IMR-90 (cell line): ENCODE data around the gene ALK. TPM values are rescaled to one million over a fixed set of nuclear protein-coding genes. Genes with fewer than 3 reads are reported as not detected.
A peak's percentile ranks its signal among the peaks of the same experiment; 100 is the strongest.

Source experiments
- ATAC-seq: fragments of 200-7000 bp; cut with Tn5 transposase; 2 replicates; pipeline ENCODE4 v1.9.1; 2020; ENCODE audit warnings: low read depth, mild to moderate bottlenecking, moderate library complexity
- BruUV-seq: library from RNA; stranded (reverse); fragments of 400-500 nt; replicated peaks from 2 replicates; lab custom pipeline; 2021; lab: Mats Ljungman, UMichigan
- CTCF ChIA-PET: fragments of 300-600 bp; formaldehyde crosslinking; extraction: SDS; loops from one replicate; lab custom pipeline; 2021; ENCODE audit warnings: antibody characterized with exemption; lab: Yijun Ruan, JAX
- POLR2A ChIA-PET: fragments of 300-600 bp; sonication (Branson Sonifier 250); formaldehyde crosslinking; loops from one replicate; lab custom pipeline; 2022; ENCODE audit warnings: antibody characterized with exemption; ENCODE audit not compliant: unreplicated experiment; lab: Charles Lee
- DNase-seq: peaks from one replicate; pipeline ENCODE4 v3.0.0; 2013
- H2AFZ ChIP-seq: replicated peaks from 2 replicates; pipeline ENCODE3; 2013; ENCODE audit warnings: low read length, mild to moderate bottlenecking; ENCODE audit not compliant: poor library complexity
- H2AK5ac ChIP-seq: 2 replicates; pipeline ENCODE4 v1.6.1; 2013; ENCODE audit warnings: low read depth, low read length, inconsistent platforms
- H2AK9ac ChIP-seq: replicated peaks from 2 replicates; pipeline ENCODE3; 2013; ENCODE audit warnings: mild to moderate bottlenecking, low read depth, low read length, moderate library complexity; ENCODE audit not compliant: poor library complexity
- H2BK120ac ChIP-seq: 2 replicates; pipeline ENCODE4 v1.6.1; 2013; ENCODE audit warnings: low read depth, low read length, inconsistent platforms
- H2BK15ac ChIP-seq: 3 replicates; pipeline ENCODE4 v1.6.1; 2013; ENCODE audit warnings: low read depth, low read length, inconsistent platforms
- H2BK20ac ChIP-seq: 2 replicates; pipeline ENCODE4 v1.6.1; 2013; ENCODE audit warnings: low read depth, mild to moderate bottlenecking, inconsistent platforms, low read length, moderate library complexity
- H2BK5ac ChIP-seq: 2 replicates; pipeline ENCODE4 v1.6.1; 2013; ENCODE audit warnings: mild to moderate bottlenecking, low read depth, low read length, inconsistent platforms; ENCODE audit not compliant: poor library complexity, severe bottlenecking
- H3K14ac ChIP-seq: replicated peaks from 2 replicates; pipeline ENCODE4 v1.6.1; 2013; ENCODE audit warnings: low read depth, low read length, inconsistent platforms
- H3K18ac ChIP-seq: 2 replicates; pipeline ENCODE4 v1.6.1; 2013; ENCODE audit warnings: low read depth, low read length, control low read depth
- H3K23ac ChIP-seq: 2 replicates; pipeline ENCODE4 v1.6.1; 2013; ENCODE audit warnings: low read depth, low read length, inconsistent platforms
- H3K27ac ChIP-seq: 2 replicates; pipeline ENCODE4 v1.5.1; 2013; ENCODE audit warnings: mild to moderate bottlenecking, control low read depth, low read length; ENCODE audit not compliant: insufficient read depth
- H3K27me3 ChIP-seq: 2 replicates; pipeline ENCODE4 v1.6.1; 2013; ENCODE audit warnings: low read length; ENCODE audit not compliant: control insufficient read depth, insufficient read depth
- H3K36me3 ChIP-seq: 2 replicates; pipeline ENCODE4 v1.6.1; 2013; ENCODE audit warnings: low read length, mixed read lengths; ENCODE audit not compliant: control insufficient read depth, insufficient read depth
- H3K4ac ChIP-seq: 2 replicates; pipeline ENCODE4 v1.6.1; 2013; ENCODE audit warnings: low read depth, low read length, inconsistent platforms
- H3K4me1 ChIP-seq: 2 replicates; pipeline ENCODE4 v1.6.1; 2013; ENCODE audit warnings: low read length, mixed read lengths; ENCODE audit not compliant: control insufficient read depth, insufficient read depth
- H3K4me2 ChIP-seq: 2 replicates; pipeline ENCODE4 v1.6.1; 2013; ENCODE audit warnings: low read depth, mild to moderate bottlenecking, control low read depth, low read length, moderate library complexity
- H3K4me3 ChIP-seq: 2 replicates; pipeline ENCODE4 v1.5.1; 2013; ENCODE audit warnings: low read depth, mild to moderate bottlenecking, control low read depth, low read length, moderate library complexity; ENCODE audit not compliant: insufficient read depth
- H3K56ac ChIP-seq: 2 replicates; pipeline ENCODE4 v1.6.1; 2013; ENCODE audit warnings: low read length, inconsistent platforms; ENCODE audit not compliant: insufficient read depth; ENCODE audit errors: extremely low read depth
- H3K79me1 ChIP-seq, 2 experiments: 2 replicates each; pipeline ENCODE4 v1.6.1; 2013; ENCODE audit warnings: low read length in 2 of 2, inconsistent platforms in 1 of 2, low read depth in 1 of 2
- H3K9ac ChIP-seq: 2 replicates; pipeline ENCODE4 v1.6.1; 2013; ENCODE audit warnings: low read depth, low read length, control low read depth
- H3K9me1 ChIP-seq: 2 replicates; pipeline ENCODE4 v1.6.1; 2013; ENCODE audit warnings: low read length, inconsistent platforms; ENCODE audit not compliant: insufficient read depth
- H3K9me3 ChIP-seq: 2 replicates; pipeline ENCODE4 v1.6.1; 2013; ENCODE audit warnings: low read length; ENCODE audit not compliant: control insufficient read depth, insufficient read depth
- H4K20me1 ChIP-seq: 2 replicates; pipeline ENCODE4 v1.6.1; 2013; ENCODE audit warnings: low read length, inconsistent platforms; ENCODE audit not compliant: insufficient read depth
- H4K5ac ChIP-seq: 2 replicates; pipeline ENCODE4 v1.6.1; 2013; ENCODE audit warnings: mild to moderate bottlenecking, low read depth, low read length, control low read depth
- H4K8ac ChIP-seq, 2 experiments: 2 replicates each; pipeline ENCODE4 v1.6.1; 2013; ENCODE audit warnings: low read depth in 2 of 2, low read length in 2 of 2, control low read depth in 1 of 2, inconsistent platforms in 1 of 2
- H4K91ac ChIP-seq: 2 replicates; pipeline ENCODE4 v1.6.1; 2013; ENCODE audit warnings: low read depth, low read length, inconsistent platforms; ENCODE audit not compliant: insufficient read depth
- NFE2L2 ChIP-seq: fragments of 150-350 bp; IDR thresholded peaks from 2 replicates; pipeline ENCODE4 v1.6.1; 2016; ENCODE audit warnings: low read depth, mild to moderate bottlenecking, low read length
- POLR2A ChIP-seq: IDR thresholded peaks from 2 replicates; pipeline ENCODE4 v1.6.1; 2012; ENCODE audit warnings: mild to moderate bottlenecking, low read depth, low read length
- USF2 ChIP-seq: fragments of 150-350 bp; IDR thresholded peaks from 2 replicates; pipeline ENCODE4 v1.6.1; 2017; ENCODE audit warnings: mild to moderate bottlenecking, antibody characterized with exemption, low read length, low read depth
- WGBS, 2 experiments: methylation state at CpG; one replicate each; pipeline versions ENCODE4 v1.1.5 to v1.1.7; 2013; ENCODE audit warnings: missing lambda C conversion rate in 2 of 2; ENCODE audit not compliant: insufficient read length in 1 of 2; ENCODE audit errors: extremely low coverage in 2 of 2; 5-methylcytosine and 5-hydroxymethylcytosine counted together
- dilution Hi-C: fragments of 300-500 bp; cut with HindIII; formaldehyde crosslinking; loops from one replicate; pipeline ENCODE4 v1.14.3; 2018; ENCODE audit warnings: low sequenced_read_pairs; ENCODE audit not compliant: unreplicated experiment
- in situ Hi-C: fragments of 300-500 bp; cut with MboI; formaldehyde crosslinking; loops from 3 replicates; pipeline ENCODE4 v1.14.3; 2019; ENCODE audit warnings: low sequenced_read_pairs, inconsistent platforms, mixed read lengths
- intact Hi-C: fragments of 100-400 bp; cut with micrococcal nuclease; formaldehyde crosslinking; loops from 2 replicates; pipeline ENCODE4 v1.10.0; 2022
- microRNA-seq, 2 experiments: library from miRNA; stranded (forward) in 1 of 2; unstranded in 1 of 2; fragments of 10-50 nt in 1 of 2; fragments of <30 nt in 1 of 2; gene quantifications in 1 of 2; microRNA quantifications in 1 of 2; one replicate each; pipeline versions ENCODE3 to v1.1.0; 2013 to 2020; ENCODE audit not compliant: insufficient read depth in 1 of 2, insufficient read length in 1 of 2, unreplicated experiment in 1 of 2
- polyA plus RNA-seq, 3 experiments: library from polyadenylated mRNA; depleted of rRNA; stranded (reverse); fragments of >200 nt; gene quantifications; 2 replicates each; pipeline ENCODE4 v1.2.3, GENCODE V29; 2012; ENCODE audit warnings: low replicate concordance in 1 of 3
- small RNA-seq, 5 experiments: library from RNA; depleted of rRNA; stranded (forward); fragments of <200 nt; gene quantifications; one replicate each; pipeline ENCODE3, GENCODE V24; 2012
- total RNA-seq: library from RNA; depleted of rRNA; stranded (reverse); fragments of >200 nt; gene quantifications from 2 replicates; pipeline ENCODE4 v1.2.3, GENCODE V29; 2012; rRNA removed

Gene ALK
- total and polyA plus RNA-seq, 2 of the 4 experiments (the other 2 are of a cell fraction), result not detected

- intact Hi-C loops (no loop called here), dilution Hi-C loops (no loop called here), in situ Hi-C loops (no loop called here)
- DNase-seq (no peak), ATAC-seq (no peak)
- Histone ChIP-seq H4K91ac (no peak overlapping the region), H3K56ac (no peak overlapping the region), H3K9me1 (peaks cover 10% of the 10 kb centered on the region), H3K18ac (no peak overlapping the region), H4K8ac (no peak overlapping the region), H2AFZ (no peak overlapping the region), H2BK120ac (no peak overlapping the region), H3K4me1 (0 out of 2 replicates have a peak, but pooled peaks cover 2% of the 10 kb centered on the region), H3K36me3 (peaks cover 22% of the 10 kb centered on the region), H3K79me1 (peaks cover 9 to 34% of the 10 kb centered on the region in 2 experiments), H3K27me3 (no peaks in the 10 kb centered on the region), H3K27ac (no peak overlapping the region), H4K20me1 (no peaks in the 10 kb centered on the region), H2AK9ac (peak overlapping the region; percentile 23), H2BK15ac (no peak overlapping the region), H2AK5ac (no peak overlapping the region), H3K23ac (no peak overlapping the region), H3K4me3 (no peak overlapping the region), H3K4me2 (no peak overlapping the region), H3K9ac (no peak overlapping the region), H3K4ac (no peak overlapping the region), H3K9me3 (no peaks in the 10 kb centered on the region), H2BK5ac (no peak overlapping the region), H3K14ac (no peak overlapping the region), H2BK20ac (no peak overlapping the region), H4K5ac (no peak overlapping the region)
- no TSS peak for BruUV-seq
- POLR2A ChIA-PET, result no interaction called here
- CTCF ChIA-PET, result no interaction called here
- no CpG with 5 or more reads among the region's 6 CpGs for WGBS, 2 experiments
- TF ChIP-seq USF2, result no peak
- no peak for TF ChIP-seq POLR2A
- TF ChIP-seq NFE2L2, result no peak
Measured at GRCh38 chr2:29143657-29144056, 777.7 kb downstream of the ALK start.

Small RNA genes lying within 50 kb of the gene (microRNA-seq; reads per million reads assigned to microRNA genes)
- gene RN7SL516P (ENCODE audit: insufficient read depth, insufficient read length), result not detected

Small RNA genes lying within 50 kb of the gene (small RNA-seq; reads per million reads assigned to genes)
- 0 reads per million in 5 experiments for gene RN7SL516P

Other genes with a start within 250 kb of the ALK start
- gene YPEL5, start 225.4 kb upstream of the ALK start, total RNA-seq, result 40.7 and 54.7 TPM in 2 replicates
- gene YPEL5, start 225.4 kb upstream of the ALK start, polyA plus RNA-seq (2012; rRNA removed), result 49.6 and 62.6 TPM in 2 replicates